Lung (tissue), 12 donors: ENCODE data around the gene BNIPL. TPM values are rescaled to one million over a fixed set of nuclear protein-coding genes. Genes with fewer than 3 reads are reported as not detected.
A peak's percentile ranks its signal among the peaks of the same experiment; 100 is the strongest.

Source experiments
- ATAC-seq: fragments of 200-7000 bp; cut with Tn5 transposase; one replicate; pipeline ENCODE4 v1.9.1; 2020; ENCODE audit warnings: moderate number of reproducible peaks; ENCODE audit not compliant: insufficient read depth, low FRiP score
- DNase-seq, 3 donors: peaks; one replicate each; pipeline ENCODE4 v3.0.0-alpha.2; 2013 to 2017
- H3K27ac ChIP-seq, 2 donors: one replicate each; pipeline ENCODE4 v1.5.1; 2013; ENCODE audit warnings: mild to moderate bottlenecking in 2 of 2, moderate library complexity in 2 of 2, control low read depth in 1 of 2, inconsistent platforms in 1 of 2, low read depth in 1 of 2, low read length in 1 of 2
- H3K27me3 ChIP-seq, 3 donors: one replicate each; pipeline ENCODE4 v1.5.1; 2013; ENCODE audit warnings: low read length in 2 of 3; ENCODE audit not compliant: control insufficient read depth in 3 of 3, insufficient read depth in 3 of 3
- H3K36me3 ChIP-seq, 4 donors: one replicate each; pipeline ENCODE4 v1.5.1; 2013; ENCODE audit warnings: low read length in 4 of 4, mild to moderate bottlenecking in 1 of 4, moderate library complexity in 1 of 4; ENCODE audit not compliant: control insufficient read depth in 4 of 4, insufficient read depth in 4 of 4
- H3K4me1 ChIP-seq, 5 donors: one replicate each; pipeline ENCODE4 v1.5.1; 2013; ENCODE audit warnings: low read length in 5 of 5, mild to moderate bottlenecking in 2 of 5, moderate library complexity in 1 of 5; ENCODE audit not compliant: control insufficient read depth in 5 of 5, insufficient read depth in 5 of 5
- H3K4me3 ChIP-seq: one replicate; pipeline ENCODE4 v1.5.1; 2013; ENCODE audit warnings: mild to moderate bottlenecking, control low read depth, moderate library complexity
- H3K9ac ChIP-seq, 2 donors: one replicate each; pipeline ENCODE4 v1.5.1; 2013; ENCODE audit warnings: low read length in 2 of 2, control low read depth in 1 of 2; ENCODE audit not compliant: insufficient read depth in 1 of 2
- H3K9me3 ChIP-seq, 4 donors: one replicate each; pipeline ENCODE4 v1.5.1; 2013; ENCODE audit warnings: low read length in 3 of 4, mild to moderate bottlenecking in 1 of 4, moderate library complexity in 1 of 4; ENCODE audit not compliant: control insufficient read depth in 4 of 4, insufficient read depth in 3 of 4
- CTCF ChIP-seq: IDR thresholded peaks from 2 replicates; pipeline ENCODE4 v1.5.1; 2012; ENCODE audit warnings: mild to moderate bottlenecking; ENCODE audit errors: control extremely low read depth, extremely low read depth
- WGBS, 2 donors: extraction: QIAGEN DNeasy Blood & Tissue Kit; methylation state at CpG; one replicate each; pipeline ENCODE4 v1.1.7; 2013; 5-methylcytosine and 5-hydroxymethylcytosine counted together
- polyA plus RNA-seq, 2 donors: library from polyadenylated mRNA; stranded (reverse); fragments of 200-250 nt; gene quantifications; one replicate each; pipeline ENCODE4 v1.2.1, GENCODE V29; 2013
- total RNA-seq, 2 donors: library from RNA; depleted of rRNA in 1 of 2; stranded (reverse); fragments of >200 nt in 1 of 2; gene quantifications; one replicate each; pipeline ENCODE4 v1.2.1, GENCODE V29; 2014 to 2021
- donor health status: control.
- donor health status: control.
- donor health status: Bipolar disorder and iron deficiency.
- donor health status: healthy.
- donor health status: DM: yes; HTN: yes; CAD: no.

The BNIPL gene
- total and polyA plus RNA-seq, 4 donors, result 1.9 to 12.2 (median 5.7) TPM

GRCh38 chr1:151051356-151052009 lies 15.1 kb downstream of the BNIPL start:
- Histone ChIP-seq H3K27ac (no peak overlapping the region), H3K27me3 (no peaks in the 10 kb centered on the region), H3K9me3 (no peaks in the 10 kb centered on the region), H3K4me1 (peaks cover under 1 to 17% (median 7%) of the 10 kb centered on the region in 5 donors), H3K4me3 (no peak overlapping the region), H3K9ac (no peak overlapping the region), H3K36me3 (peaks cover 35 to 41% (median 38%) of the 10 kb centered on the region in 4 donors)
- ATAC-seq (no peak), DNase-seq (no peak)
- no peak for TF ChIP-seq CTCF
- WGBS, 2 donors, result 85 to 89% methylated on average over 2 of the region's 2 CpGs

DNA sequence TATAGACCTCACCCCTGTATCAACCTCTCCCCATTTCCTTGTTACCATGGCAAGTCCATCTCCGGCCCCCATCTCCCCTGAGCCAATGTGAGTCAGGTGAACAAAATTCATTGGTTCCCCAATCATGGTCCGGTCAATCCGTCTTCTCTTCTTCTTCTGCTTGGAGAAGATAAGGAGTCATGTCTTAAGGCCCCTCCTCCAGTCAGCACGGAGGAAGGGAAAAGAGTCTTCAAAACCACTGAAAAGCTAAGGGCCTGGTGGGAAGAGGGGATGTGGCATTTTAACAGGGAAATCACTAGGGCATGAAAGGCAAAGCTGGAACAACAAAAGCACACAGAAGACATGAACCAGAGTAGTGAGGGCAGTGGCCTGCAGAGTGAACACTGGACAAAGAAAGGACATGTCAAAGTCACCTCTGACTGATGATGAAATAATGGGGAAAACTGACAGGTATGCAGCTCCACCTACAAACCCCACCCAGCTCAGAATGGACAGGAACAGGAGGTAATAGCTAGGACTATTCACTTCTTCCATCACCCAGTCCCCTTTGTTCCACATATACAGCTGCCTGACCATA lies 18.7 kb downstream of the BNIPL start:
- no peak overlapping the region for H3K4me3 ChIP-seq
- no peak overlapping the region for H3K9ac ChIP-seq
- H3K27me3 ChIP-seq, result no peaks in the 10 kb centered on the region
- no peak for TF ChIP-seq CTCF
- peaks cover 35 to 44% (median 40%) of the 10 kb centered on the region in 4 donors for H3K36me3 ChIP-seq
- peaks cover 11 to 21% (median 15%) of the 10 kb centered on the region in 5 donors for H3K4me1 ChIP-seq
- no peaks in the 10 kb centered on the region for H3K9me3 ChIP-seq
- H3K27ac ChIP-seq, result peak overlapping the region in 1 of 2 donors; percentile 1
- ATAC-seq (no peak), DNase-seq (no peak)
- 86 to 90% methylated on average over 4 of the region's 4 CpGs for WGBS, 2 donors

- Histone ChIP-seq H3K36me3 (peaks cover 35 to 44% (median 40%) of the 10 kb centered on the region in 4 donors), H3K27ac (peak overlapping the region in 1 of 2 donors; percentile 41), H3K4me3 (no peak overlapping the region), H3K9me3 (no peaks in the 10 kb centered on the region), H3K27me3 (no peaks in the 10 kb centered on the region), H3K9ac (no peak overlapping the region), H3K4me1 (peaks cover 11 to 21% (median 15%) of the 10 kb centered on the region in 5 donors)
- 47 to 48% methylated on average over 2 of the region's 2 CpGs for WGBS, 2 donors
- no peak for TF ChIP-seq CTCF
- ATAC-seq, result no peak
- DNase-seq, result no peak
Observed at GRCh38 chr1:151055581-151055980, 19.2 kb downstream of the BNIPL start.
